Measurements from ENCODE around the gene HEXD.

HEXD gene

GRCh38 chr17:82464567-82464929 lies 46.4 kb downstream of the HEXD start:
- DNase-seq, result no peak
- in situ Hi-C loops (cut with HindIII; ENCODE audit: low pct_ligation_motif_present, low pct_unique_long_range_greater_than_20kb, low sequenced_read_pairs), result no loop called here

- no peak for DNase-seq
- in situ Hi-C loops (cut with HindIII; ENCODE audit: low pct_ligation_motif_present, low pct_unique_long_range_greater_than_20kb, low sequenced_read_pairs), result no loop called here
Measured at GRCh38 chr17:82465023-82465603, 47.0 kb downstream of the HEXD start.

- in situ Hi-C loops (cut with HindIII; ENCODE audit: low pct_ligation_motif_present, low pct_unique_long_range_greater_than_20kb, low sequenced_read_pairs), result no loop called here
- no peak for DNase-seq
Measured at GRCh38 chr17:82468692-82469091, 50.5 kb downstream of the HEXD start.

GRCh38 chr17:82470065-82470464 lies 51.9 kb downstream of the HEXD start:
- DNase-seq, result no peak
- in situ Hi-C loops (cut with HindIII; ENCODE audit: low pct_ligation_motif_present, low pct_unique_long_range_greater_than_20kb, low sequenced_read_pairs), result no loop called here

- DNase-seq, result no peak
- in situ Hi-C loops (cut with HindIII; ENCODE audit: low pct_ligation_motif_present, low pct_unique_long_range_greater_than_20kb, low sequenced_read_pairs), result no loop called here
Measured at GRCh38 chr17:82474223-82475010, 56.3 kb downstream of the HEXD start.

GRCh38 chr17:82475458-82475857 lies 57.3 kb downstream of the HEXD start:
- in situ Hi-C loops (cut with HindIII; ENCODE audit: low pct_ligation_motif_present, low pct_unique_long_range_greater_than_20kb, low sequenced_read_pairs), result no loop called here
- no peak for DNase-seq

GRCh38 chr17:82477934-82478333 lies 59.8 kb downstream of the HEXD start:
- DNase-seq, result no peak
- in situ Hi-C loops (cut with HindIII; ENCODE audit: low pct_ligation_motif_present, low pct_unique_long_range_greater_than_20kb, low sequenced_read_pairs), result no loop called here

- in situ Hi-C loops (cut with HindIII; ENCODE audit: low pct_ligation_motif_present, low pct_unique_long_range_greater_than_20kb, low sequenced_read_pairs), result no loop called here
Measured at GRCh38 chr17:82479602-82480001, 61.5 kb downstream of the HEXD start.

GRCh38 chr17:82480318-82480717 lies 62.2 kb downstream of the HEXD start:
- DNase-seq, result no peak
- in situ Hi-C loops (cut with HindIII; ENCODE audit: low pct_ligation_motif_present, low pct_unique_long_range_greater_than_20kb, low sequenced_read_pairs), result no loop called here

More at GRCh38 chr17:82479602-82480001, 61.5 kb downstream of the HEXD start:
- DNase-seq, result no peak

- no peak for DNase-seq
- in situ Hi-C loops (cut with HindIII; ENCODE audit: low pct_ligation_motif_present, low pct_unique_long_range_greater_than_20kb, low sequenced_read_pairs), result no loop called here
Measured at GRCh38 chr17:82483204-82483660, 65.1 kb downstream of the HEXD start.

- in situ Hi-C loops (cut with HindIII; ENCODE audit: low pct_ligation_motif_present, low pct_unique_long_range_greater_than_20kb, low sequenced_read_pairs), result no loop called here
- no peak for DNase-seq
Measured at GRCh38 chr17:82483836-82484235, 65.7 kb downstream of the HEXD start.

- no peak for DNase-seq
- in situ Hi-C loops (cut with HindIII; ENCODE audit: low pct_ligation_motif_present, low pct_unique_long_range_greater_than_20kb, low sequenced_read_pairs), result no loop called here
Measured at GRCh38 chr17:82486231-82487094, 68.3 kb downstream of the HEXD start.

GRCh38 chr17:82487910-82488309 lies 69.8 kb downstream of the HEXD start:
- no peak for DNase-seq
- in situ Hi-C loops (cut with HindIII; ENCODE audit: low pct_ligation_motif_present, low pct_unique_long_range_greater_than_20kb, low sequenced_read_pairs), result no loop called here

- in situ Hi-C loops (cut with HindIII; ENCODE audit: low pct_ligation_motif_present, low pct_unique_long_range_greater_than_20kb, low sequenced_read_pairs), result no loop called here
- no peak for DNase-seq
Measured at GRCh38 chr17:82489117-82489516, 71.0 kb downstream of the HEXD start.

- in situ Hi-C loops (cut with HindIII; ENCODE audit: low pct_ligation_motif_present, low pct_unique_long_range_greater_than_20kb, low sequenced_read_pairs), result no loop called here
- no peak for DNase-seq
Measured at GRCh38 chr17:82489851-82490511, 71.8 kb downstream of the HEXD start.

- in situ Hi-C loops (cut with HindIII; ENCODE audit: low pct_ligation_motif_present, low pct_unique_long_range_greater_than_20kb, low sequenced_read_pairs), result no loop called here
- DNase-seq, result no peak
Measured at GRCh38 chr17:82490512-82491195, 72.5 kb downstream of the HEXD start.

GRCh38 chr17:82491196-82491530 lies 73.0 kb downstream of the HEXD start:
- DNase-seq, result no peak
- in situ Hi-C loops (cut with HindIII; ENCODE audit: low pct_ligation_motif_present, low pct_unique_long_range_greater_than_20kb, low sequenced_read_pairs), result no loop called here

GRCh38 chr17:82491533-82491932 lies 73.4 kb downstream of the HEXD start:
- in situ Hi-C loops (cut with HindIII; ENCODE audit: low pct_ligation_motif_present, low pct_unique_long_range_greater_than_20kb, low sequenced_read_pairs), result no loop called here
- DNase-seq, result no peak

All from ACHN (cell line).